Endothelial cell (in vitro differentiated cells): ENCODE data around the gene TMEM150A. TPM values are rescaled to one million over a fixed set of nuclear protein-coding genes. Genes with fewer than 3 reads are reported as not detected.

ENCODE experiments used
- DNase-seq: peaks from one replicate; pipeline ENCODE4 v3.0.0; 2021; ENCODE audit warnings: low spot score
- H3K27ac Mint-ChIP-seq: one replicate; pipeline ENCODE4 v1.8.0; 2021; ENCODE audit warnings: mixed read lengths, inconsistent platforms; ENCODE audit not compliant: unreplicated experiment
- H3K27me3 Mint-ChIP-seq: one replicate; pipeline ENCODE4 v1.8.0; 2021; ENCODE audit warnings: mild to moderate bottlenecking, moderate library complexity, mixed read lengths, inconsistent platforms; ENCODE audit not compliant: unreplicated experiment
- H3K36me3 Mint-ChIP-seq: one replicate; pipeline ENCODE4 v1.8.0; 2021; ENCODE audit warnings: mild to moderate bottlenecking, low read depth, mixed read lengths, inconsistent platforms; ENCODE audit not compliant: unreplicated experiment
- H3K4me1 Mint-ChIP-seq: one replicate; pipeline ENCODE4 v1.8.0; 2021; ENCODE audit warnings: mild to moderate bottlenecking, mixed read lengths, inconsistent platforms; ENCODE audit not compliant: unreplicated experiment
- H3K4me3 Mint-ChIP-seq: one replicate; pipeline ENCODE4 v1.8.0; 2021; ENCODE audit warnings: mild to moderate bottlenecking, mixed read lengths, inconsistent platforms; ENCODE audit not compliant: unreplicated experiment
- H3K9me3 Mint-ChIP-seq: one replicate; pipeline ENCODE4 v1.8.0; 2021; ENCODE audit warnings: mixed read lengths, inconsistent platforms; ENCODE audit not compliant: unreplicated experiment
- total RNA-seq: library from RNA; stranded (reverse); fragmentation: NEBNext Ultra II Directional; extraction: Animal tissue kit (Norgen Biotek cat#: 25700); gene quantifications from one replicate; pipeline ENCODE4 v1.2.1, GENCODE V29; 2021; ENCODE audit not compliant: unreplicated experiment
- TF ChIP-seq, protein P1 (sequence below): fragments of 200-600 bp; sonication (generic); IDR thresholded peaks from one replicate; pipeline ENCODE4 v1.5.0; 2021; ENCODE audit warnings: antibody characterized with exemption; ENCODE audit not compliant: unreplicated experiment

TMEM150A gene
- total RNA-seq, 1 donor from 2014 or later = 42.4 TPM

DNA sequence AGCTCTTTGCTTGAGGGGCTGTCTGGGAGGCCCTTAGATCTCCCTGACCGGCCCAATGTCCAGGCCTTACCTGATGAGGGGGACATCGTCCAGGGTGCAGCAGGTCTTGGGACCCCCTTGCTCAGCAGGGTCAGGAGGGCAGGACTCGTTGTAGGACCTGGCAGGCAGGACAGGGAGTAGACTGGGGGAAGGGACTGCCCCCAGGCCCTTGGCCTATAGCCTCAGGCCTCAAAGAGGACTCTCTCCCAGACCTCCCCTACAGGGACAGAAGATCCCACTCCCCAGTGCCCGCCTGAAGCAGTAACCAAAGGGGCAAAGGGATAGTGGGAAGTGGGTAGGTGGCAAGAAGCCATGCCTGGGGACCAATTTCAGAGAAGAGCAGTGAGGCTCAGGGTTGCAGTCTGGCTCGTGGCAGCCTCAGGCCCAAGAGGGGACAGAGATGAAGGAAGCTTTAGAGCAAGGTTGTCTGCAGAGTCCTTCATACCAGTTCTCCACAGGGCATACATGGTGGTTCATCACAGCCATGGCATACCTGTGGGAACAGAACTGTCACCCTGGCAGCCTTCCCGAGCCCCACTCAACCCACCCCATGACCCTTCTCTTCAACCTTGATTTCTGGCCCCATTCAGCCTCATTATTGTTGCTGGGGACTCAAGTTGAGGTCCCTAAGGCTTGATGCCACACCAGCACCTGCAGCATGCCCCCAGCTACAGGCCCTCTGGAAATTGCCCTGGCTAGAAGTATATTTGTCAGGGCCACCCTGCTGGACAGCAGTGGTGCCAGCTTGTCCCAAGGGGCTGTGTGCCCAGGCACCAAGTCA is 1.3 kb downstream of the TMEM150A start:
- H3K27ac Mint-ChIP-seq = no peak overlapping the region

DNA sequence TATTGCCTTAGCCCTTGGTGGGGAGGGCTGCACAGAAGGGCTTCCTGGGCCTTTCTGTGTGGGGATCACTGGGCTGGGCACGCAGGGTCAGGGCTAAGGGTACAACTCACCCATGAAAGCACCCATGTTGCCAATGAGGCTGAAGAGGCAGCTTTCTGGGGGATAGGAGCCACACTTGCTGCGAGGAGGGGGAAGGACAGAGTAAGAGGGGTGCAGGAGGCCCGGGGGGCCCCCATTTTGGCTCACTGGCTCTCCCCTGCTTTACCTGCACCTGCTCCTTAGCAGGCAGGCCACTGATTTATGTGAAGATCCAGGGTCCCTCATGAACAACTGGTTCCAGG is 2.3 kb downstream of the TMEM150A start:
- Mint-ChIP-seq H3K27ac (no peak overlapping the region), H3K4me3 (peak overlapping the region; percentile 74), H3K4me1 (peaks cover 44% of the 10 kb centered on the region), H3K27me3 (peaks cover 23% of the 10 kb centered on the region), H3K9me3 (no peaks in the 10 kb centered on the region), H3K36me3 (peaks cover 18% of the 10 kb centered on the region)
- TF ChIP-seq, protein P1, sequence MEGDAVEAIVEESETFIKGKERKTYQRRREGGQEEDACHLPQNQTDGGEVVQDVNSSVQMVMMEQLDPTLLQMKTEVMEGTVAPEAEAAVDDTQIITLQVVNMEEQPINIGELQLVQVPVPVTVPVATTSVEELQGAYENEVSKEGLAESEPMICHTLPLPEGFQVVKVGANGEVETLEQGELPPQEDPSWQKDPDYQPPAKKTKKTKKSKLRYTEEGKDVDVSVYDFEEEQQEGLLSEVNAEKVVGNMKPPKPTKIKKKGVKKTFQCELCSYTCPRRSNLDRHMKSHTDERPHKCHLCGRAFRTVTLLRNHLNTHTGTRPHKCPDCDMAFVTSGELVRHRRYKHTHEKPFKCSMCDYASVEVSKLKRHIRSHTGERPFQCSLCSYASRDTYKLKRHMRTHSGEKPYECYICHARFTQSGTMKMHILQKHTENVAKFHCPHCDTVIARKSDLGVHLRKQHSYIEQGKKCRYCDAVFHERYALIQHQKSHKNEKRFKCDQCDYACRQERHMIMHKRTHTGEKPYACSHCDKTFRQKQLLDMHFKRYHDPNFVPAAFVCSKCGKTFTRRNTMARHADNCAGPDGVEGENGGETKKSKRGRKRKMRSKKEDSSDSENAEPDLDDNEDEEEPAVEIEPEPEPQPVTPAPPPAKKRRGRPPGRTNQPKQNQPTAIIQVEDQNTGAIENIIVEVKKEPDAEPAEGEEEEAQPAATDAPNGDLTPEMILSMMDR = no peak
- DNase-seq = no peak

More for the DNA sequence above, 1.3 kb downstream of the TMEM150A start:
- Mint-ChIP-seq H3K27me3 (peaks cover 18% of the 10 kb centered on the region), H3K36me3 (peaks cover 18% of the 10 kb centered on the region), H3K4me1 (peaks cover 35% of the 10 kb centered on the region), H3K9me3 (no peaks in the 10 kb centered on the region), H3K4me3 (peak overlapping the region; percentile 91)
- no peak for DNase-seq
- TF ChIP-seq, protein P1 = no peak

DNA sequence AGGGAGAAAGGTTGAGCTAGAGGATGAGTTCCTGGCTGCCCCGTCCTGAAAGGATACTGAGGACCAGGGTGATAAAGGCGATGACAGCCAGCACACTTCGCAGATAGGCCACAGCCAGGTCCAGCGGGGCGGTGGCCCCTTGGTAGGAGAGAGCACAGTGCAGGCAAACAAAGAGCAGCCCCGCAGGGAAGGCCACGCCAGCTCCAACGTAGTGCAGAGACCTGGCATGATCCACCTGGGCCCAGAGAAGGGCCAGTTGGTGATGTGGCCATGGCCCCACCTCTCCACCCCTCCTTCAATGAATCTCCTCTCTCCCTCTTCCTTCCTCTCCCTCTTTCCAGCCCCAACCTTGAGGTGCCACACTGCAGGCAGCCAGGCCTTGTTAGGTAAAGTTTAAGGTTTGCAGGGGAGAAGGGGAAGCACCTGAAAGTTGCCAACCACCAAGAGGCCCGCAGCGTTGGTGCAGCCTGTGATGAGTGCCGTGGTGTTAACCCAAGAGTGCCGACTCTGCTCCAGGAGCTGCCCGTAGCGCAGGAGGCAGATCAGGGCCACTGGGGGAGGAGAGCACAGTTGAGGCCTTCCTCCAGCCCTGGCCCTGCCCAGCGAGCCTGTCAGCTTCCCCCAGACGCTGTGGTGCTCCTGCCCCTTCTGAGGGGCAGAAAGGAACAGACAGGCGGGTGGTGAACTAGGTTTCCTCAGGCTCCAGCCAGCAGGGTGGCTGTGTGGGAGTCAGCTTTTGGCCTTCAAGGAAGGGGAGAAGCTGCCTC is 2.8 kb downstream of the TMEM150A start:
- peaks cover 20% of the 10 kb centered on the region for H3K36me3 Mint-ChIP-seq
- no peak overlapping the region for H3K27ac Mint-ChIP-seq
- H3K9me3 Mint-ChIP-seq = no peaks in the 10 kb centered on the region
- DNase-seq = no peak
- H3K27me3 Mint-ChIP-seq = peaks cover 29% of the 10 kb centered on the region
- TF ChIP-seq, protein P1 = no peak
- peak overlapping the region; percentile 74 for H3K4me3 Mint-ChIP-seq
- peaks cover 46% of the 10 kb centered on the region for H3K4me1 Mint-ChIP-seq

DNA sequence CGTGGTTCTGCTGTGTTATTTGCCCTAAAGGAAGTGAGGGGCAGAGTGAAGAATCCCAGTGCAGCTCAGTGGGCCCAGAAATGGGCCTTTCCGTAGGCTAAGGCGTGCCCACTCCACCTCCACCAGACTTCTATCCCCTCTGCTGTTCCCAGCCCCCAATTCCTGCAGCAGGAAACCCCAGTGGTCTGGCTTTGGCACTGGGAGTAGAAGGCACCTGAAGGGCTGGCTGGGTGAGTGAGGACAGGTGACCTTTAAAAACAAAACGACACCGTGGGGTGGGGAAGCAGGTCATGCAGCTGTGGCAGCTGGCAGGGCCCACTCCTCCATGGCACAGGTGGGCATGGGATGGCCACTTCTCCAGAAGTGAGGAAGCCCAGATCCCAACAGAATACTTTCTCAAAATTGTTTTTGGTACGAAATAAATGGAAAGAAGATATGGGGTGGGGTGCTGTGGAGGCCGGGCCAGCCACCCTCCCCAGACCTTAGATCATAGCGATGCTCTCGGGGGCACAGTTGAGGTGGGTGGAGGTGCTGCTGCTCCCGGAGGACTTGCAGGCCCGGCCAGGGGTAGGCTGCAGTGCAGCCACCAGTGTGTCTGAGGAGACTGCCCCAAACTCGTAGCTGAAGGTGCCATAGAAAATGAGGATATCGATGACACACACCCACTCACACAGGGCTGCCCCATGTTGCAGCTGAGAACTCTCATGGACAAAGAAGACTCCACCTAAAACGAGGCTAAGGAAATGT is 3.7 kb downstream of the TMEM150A start:
- TF ChIP-seq, protein P1 = no peak
- H3K4me1 Mint-ChIP-seq = peaks cover 50% of the 10 kb centered on the region
- H3K27me3 Mint-ChIP-seq = peaks cover 29% of the 10 kb centered on the region
- peaks cover 27% of the 10 kb centered on the region for H3K36me3 Mint-ChIP-seq
- no peaks in the 10 kb centered on the region for H3K9me3 Mint-ChIP-seq
- no peak overlapping the region for H3K27ac Mint-ChIP-seq
- no peak for DNase-seq
- peak overlapping the region; percentile 31 for H3K4me3 Mint-ChIP-seq
